Neutrophil (primary cell): ENCODE data around the gene CENPA.
"Not testable (repeated sequence)": the region's sequence is repeated elsewhere in the genome, so short reads cannot be mapped to it uniquely, and the experiment has no call there.

Experiments used
- H3K27ac ChIP-seq: fragments of 200-600 bp; sonication (generic); 2 replicates; pipeline ENCODE4 v1.5.1; 2016; ENCODE audit warnings: mild to moderate bottlenecking, moderate library complexity
- H3K27me3 ChIP-seq: fragments of 200-600 bp; sonication (generic); 2 replicates; pipeline ENCODE4 v1.6.0; 2016; ENCODE audit warnings: mild to moderate bottlenecking
- H3K36me3 ChIP-seq: fragments of 200-600 bp; sonication (generic); 2 replicates; pipeline ENCODE4 v1.5.1; 2017
- H3K4me1 ChIP-seq, 2 experiments: fragments of 200-600 bp in 1 of 2; sonication (generic) in 1 of 2; 1 replicate in 1 of 2; 2 replicates in 1 of 2; pipeline versions ENCODE4 v1.5.1 to v1.6.1; 2013 to 2016; ENCODE audit warnings: low read depth in 1 of 2, low read length in 1 of 2, mild to moderate bottlenecking in 1 of 2, moderate library complexity in 1 of 2; ENCODE audit not compliant: control insufficient read depth in 1 of 2, insufficient read depth in 1 of 2
- H3K4me3 ChIP-seq, 2 experiments: fragments of 200-600 bp in 1 of 2; sonication (generic) in 1 of 2; 1 replicate in 1 of 2; 2 replicates in 1 of 2; pipeline ENCODE4 v1.5.1; 2013 to 2016; ENCODE audit warnings: low read depth in 1 of 2, low read length in 1 of 2, mild to moderate bottlenecking in 1 of 2, moderate library complexity in 1 of 2
- H3K9me3 ChIP-seq: fragments of 200-600 bp; sonication (generic); 2 replicates; pipeline ENCODE4 v1.5.1; 2016
- CTCF ChIP-seq: fragments of 200-600 bp; sonication (generic); IDR thresholded peaks from 2 replicates; pipeline ENCODE4 v1.5.1; 2016; ENCODE audit warnings: antibody characterized with exemption

CENPA gene

GRCh38 chr2:26746934-26747333 is 38.9 kb upstream of the CENPA start:
- H3K9me3 ChIP-seq: no peaks in the 10 kb centered on the region
- no peak overlapping the region for H3K27ac ChIP-seq
- H3K36me3 ChIP-seq: no peaks in the 10 kb centered on the region
- H3K4me3 ChIP-seq: no peak overlapping the region
- H3K27me3 ChIP-seq: no peaks in the 10 kb centered on the region
- H3K4me1 ChIP-seq: no peaks in the 10 kb centered on the region
- TF ChIP-seq CTCF: no peak

- H3K9me3 ChIP-seq, H3K4me1 ChIP-seq, H3K27ac ChIP-seq, H3K4me3 ChIP-seq, H3K36me3 ChIP-seq, H3K27me3 ChIP-seq: not testable (repeated sequence)
Observed at GRCh38 chr2:26749787-26750420, 36.0 kb upstream of the CENPA start.

DNA sequence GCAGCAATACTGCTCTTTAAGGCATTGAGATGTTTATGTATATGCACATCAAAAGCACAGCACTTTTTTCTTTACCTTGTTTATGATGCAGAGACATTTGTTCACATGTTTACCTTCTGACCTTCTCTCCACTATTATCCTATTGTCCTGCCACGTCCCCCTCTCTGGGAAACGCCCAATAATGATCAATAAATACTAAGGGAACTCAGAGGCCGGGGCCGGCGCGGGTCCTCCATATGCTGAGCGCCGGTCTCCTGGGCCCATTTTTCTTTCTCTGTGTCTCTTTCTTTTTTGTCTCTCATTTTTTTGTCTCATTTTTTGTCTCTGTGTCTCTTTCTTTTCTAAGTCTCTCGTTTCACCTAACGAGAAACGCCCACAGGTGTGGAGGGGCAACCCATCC is 35.4 kb upstream of the CENPA start:
- H3K9me3 ChIP-seq, H3K27ac ChIP-seq, H3K27me3 ChIP-seq, H3K36me3 ChIP-seq, H3K4me3 ChIP-seq, H3K4me1 ChIP-seq: not testable (repeated sequence)

DNA sequence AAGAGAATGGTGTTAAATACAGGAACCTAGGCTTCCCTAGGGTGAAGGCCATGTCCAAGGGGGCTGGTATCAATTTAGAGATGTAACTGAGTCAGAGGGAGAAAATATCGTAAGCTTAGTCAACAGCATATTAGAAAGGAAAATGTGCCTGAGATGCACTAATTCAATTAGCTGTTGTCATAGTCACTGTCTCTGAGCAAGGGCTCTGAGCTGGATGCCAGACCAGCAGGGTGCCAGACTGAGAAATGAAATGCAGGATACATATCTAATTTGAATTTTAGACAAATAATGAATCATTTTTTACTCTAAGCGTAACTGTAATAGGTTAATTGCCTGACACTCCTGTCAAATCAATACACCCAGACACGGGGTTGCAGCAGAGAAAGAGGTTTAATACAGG is 33.2 kb upstream of the CENPA start:
- no peak overlapping the region for H3K27ac ChIP-seq
- TF ChIP-seq CTCF: no peak
- H3K27me3 ChIP-seq: no peaks in the 10 kb centered on the region
- no peaks in the 10 kb centered on the region for H3K36me3 ChIP-seq
- H3K4me1 ChIP-seq: peaks cover 0 to 8% of the 10 kb centered on the region in 2 experiments
- no peaks in the 10 kb centered on the region for H3K9me3 ChIP-seq
- no peak overlapping the region for H3K4me3 ChIP-seq

DNA sequence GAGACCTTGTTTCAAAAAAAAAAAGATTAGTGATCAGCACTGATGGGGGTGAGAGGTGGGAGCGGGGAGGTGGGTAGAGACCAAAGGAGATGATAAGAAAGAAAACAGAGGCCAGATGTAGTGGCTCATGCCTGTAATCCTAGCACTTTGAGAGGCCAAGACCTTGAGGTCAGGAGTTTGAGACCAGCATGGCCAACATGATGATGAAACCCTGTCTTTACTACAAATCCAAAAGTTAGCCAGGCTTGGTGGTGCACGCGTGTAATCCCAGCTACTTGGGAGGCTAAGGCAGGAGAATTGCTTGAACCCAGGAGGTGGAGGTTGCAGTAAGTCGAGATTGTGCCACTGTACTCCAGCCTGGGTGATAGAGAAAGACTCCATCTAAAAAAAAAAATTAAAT is 31.3 kb upstream of the CENPA start:
- Histone ChIP-seq H3K27me3 (no peaks in the 10 kb centered on the region), H3K4me1 (peaks cover 0 to 8% of the 10 kb centered on the region in 2 experiments), H3K27ac (no peak overlapping the region), H3K4me3 (no peak overlapping the region), H3K9me3 (no peaks in the 10 kb centered on the region), H3K36me3 (no peaks in the 10 kb centered on the region)
- no peak for TF ChIP-seq CTCF

GRCh38 chr2:26754972-26755670 is 30.7 kb upstream of the CENPA start:
- Histone ChIP-seq H3K4me3 (no peak overlapping the region), H3K36me3 (no peaks in the 10 kb centered on the region), H3K27ac (no peak overlapping the region), H3K9me3 (no peaks in the 10 kb centered on the region), H3K27me3 (no peaks in the 10 kb centered on the region), H3K4me1 (peaks cover 0 to 8% of the 10 kb centered on the region in 2 experiments)
- TF ChIP-seq CTCF: no peak
